ENCODE results near the gene CCDC157. TPM values are rescaled to one million over a fixed set of nuclear protein-coding genes. Genes with fewer than 3 reads are reported as not detected.
A peak's percentile ranks its signal among the peaks of the same experiment; 100 is the strongest.

The CCDC157 gene
- total and polyA plus RNA-seq, 11 donors = 0.42 to 1.7 (median 1.1) TPM

GRCh38 chr22:30308518-30309230, 48.1 kb upstream of the CCDC157 start:
- TF ChIP-seq, protein P1, sequence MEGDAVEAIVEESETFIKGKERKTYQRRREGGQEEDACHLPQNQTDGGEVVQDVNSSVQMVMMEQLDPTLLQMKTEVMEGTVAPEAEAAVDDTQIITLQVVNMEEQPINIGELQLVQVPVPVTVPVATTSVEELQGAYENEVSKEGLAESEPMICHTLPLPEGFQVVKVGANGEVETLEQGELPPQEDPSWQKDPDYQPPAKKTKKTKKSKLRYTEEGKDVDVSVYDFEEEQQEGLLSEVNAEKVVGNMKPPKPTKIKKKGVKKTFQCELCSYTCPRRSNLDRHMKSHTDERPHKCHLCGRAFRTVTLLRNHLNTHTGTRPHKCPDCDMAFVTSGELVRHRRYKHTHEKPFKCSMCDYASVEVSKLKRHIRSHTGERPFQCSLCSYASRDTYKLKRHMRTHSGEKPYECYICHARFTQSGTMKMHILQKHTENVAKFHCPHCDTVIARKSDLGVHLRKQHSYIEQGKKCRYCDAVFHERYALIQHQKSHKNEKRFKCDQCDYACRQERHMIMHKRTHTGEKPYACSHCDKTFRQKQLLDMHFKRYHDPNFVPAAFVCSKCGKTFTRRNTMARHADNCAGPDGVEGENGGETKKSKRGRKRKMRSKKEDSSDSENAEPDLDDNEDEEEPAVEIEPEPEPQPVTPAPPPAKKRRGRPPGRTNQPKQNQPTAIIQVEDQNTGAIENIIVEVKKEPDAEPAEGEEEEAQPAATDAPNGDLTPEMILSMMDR (IDR thresholded peaks at IDR 0.05) = no peak
- no peak for TF ChIP-seq POLR2A (IDR thresholded peaks at IDR 0.05)
- Histone ChIP-seq H3K4me1 (peaks cover 34 to 100% (median 91%) of the 10 kb centered on the region in 12 donors), H3K27me3 (no peaks in the 10 kb centered on the region), H3K9me3 (no peaks in the 10 kb centered on the region), H3K36me3 (peaks cover 0 to 7% (median 0%) of the 10 kb centered on the region in 9 donors), H3K27ac (peak overlapping the region in 2 of 12 donors; percentile 81 to 84), H3K4me3 (no peak overlapping the region)
- intact Hi-C loops (cut with DNase I) = no loop called here
- peak in 2 of 5 donors; percentile 11 to 45 for DNase-seq
- 72 to 78% (median 76%) methylated on average over 5 of the region's 5 CpGs for WGBS, 4 donors
- ATAC-seq = no peak

GRCh38 chr22:30309951-30310741, 46.7 kb upstream of the CCDC157 start:
- intact Hi-C loops (cut with DNase I) = no loop called here

GRCh38 chr22:30310881-30311771, 45.7 kb upstream of the CCDC157 start:
- peak overlapping the region in 4 of 12 donors; percentile 4 to 16 (median 8) for H3K4me3 ChIP-seq
- no peaks in the 10 kb centered on the region for H3K36me3 ChIP-seq
- peak overlapping the region; percentile 38 to 84 (median 72) for H3K27ac ChIP-seq
- TF ChIP-seq POLR2A (IDR thresholded peaks at IDR 0.05) = peak in 1 of 2 donors; percentile 40
- TF ChIP-seq, protein P1 (IDR thresholded peaks at IDR 0.05) = no peak
- DNase-seq (peak; percentile 79 to 89 (median 84)), ATAC-seq (peak; percentile 89 to 95 (median 94))
- WGBS, 4 donors = 26 to 36% (median 27%) methylated on average over 8 of the region's 8 CpGs
- H3K27me3 ChIP-seq = no peaks in the 10 kb centered on the region
- H3K4me1 ChIP-seq = peaks cover 22 to 100% (median 73%) of the 10 kb centered on the region in 12 donors
- no peaks in the 10 kb centered on the region for H3K9me3 ChIP-seq
- intact Hi-C loops (cut with DNase I) = loop anchor here in 2 of 10 donors (1.0 kb wide), 1 partner anchor 23 kb away; no protein-coding TSS in a partner anchor

More at GRCh38 chr22:30309951-30310741, 46.7 kb upstream of the CCDC157 start:
- ATAC-seq = peak in 3 of 4 donors; percentile 5 to 40 (median 25)
- no peak overlapping the region for H3K4me3 ChIP-seq
- peak in 1 of 5 donors; percentile 46 for DNase-seq
- H3K27me3 ChIP-seq = no peaks in the 10 kb centered on the region
- H3K36me3 ChIP-seq = no peaks in the 10 kb centered on the region
- H3K27ac ChIP-seq = peak overlapping the region; percentile 38 to 84 (median 72)
- no peaks in the 10 kb centered on the region for H3K9me3 ChIP-seq
- H3K4me1 ChIP-seq = peaks cover 27 to 100% (median 78%) of the 10 kb centered on the region in 12 donors
- WGBS, 4 donors = 66 to 70% (median 68%) methylated on average over 7 of the region's 7 CpGs
- TF ChIP-seq, protein P1 (IDR thresholded peaks at IDR 0.05) = no peak
- TF ChIP-seq POLR2A (IDR thresholded peaks at IDR 0.05) = no peak
